Measurements from ENCODE around the gene CREB3L2. TPM values are rescaled to one million over a fixed set of nuclear protein-coding genes. Genes with fewer than 3 reads are reported as not detected.

The CREB3L2 gene
- total RNA-seq, 1 experiment from 2014 or later, result 4.1 TPM

GRCh38 chr7:137947046-137947445 lies 54.8 kb downstream of the CREB3L2 start:
- DNase-seq (ENCODE audit: low spot score), result no peak
- in situ Hi-C loops (cut with HindIII; ENCODE audit: low sequenced_read_pairs), result no loop called here

GRCh38 chr7:137946011-137946410 lies 55.9 kb downstream of the CREB3L2 start:
- DNase-seq (ENCODE audit: low spot score), result no peak
- in situ Hi-C loops (cut with HindIII; ENCODE audit: low sequenced_read_pairs), result no loop called here

GRCh38 chr7:137944168-137944567 lies 57.7 kb downstream of the CREB3L2 start:
- no peak for DNase-seq (ENCODE audit: low spot score)
- in situ Hi-C loops (cut with HindIII; ENCODE audit: low sequenced_read_pairs), result no loop called here

- in situ Hi-C loops (cut with HindIII; ENCODE audit: low sequenced_read_pairs), result no loop called here
- DNase-seq (ENCODE audit: low spot score), result no peak
Measured at GRCh38 chr7:137943132-137943551, 58.7 kb downstream of the CREB3L2 start.

- in situ Hi-C loops (cut with HindIII; ENCODE audit: low sequenced_read_pairs), result no loop called here
- DNase-seq (ENCODE audit: low spot score), result no peak
Measured at GRCh38 chr7:137942484-137943115, 59.3 kb downstream of the CREB3L2 start.

- in situ Hi-C loops (cut with HindIII; ENCODE audit: low sequenced_read_pairs), result no loop called here
- DNase-seq (ENCODE audit: low spot score), result no peak
Measured at GRCh38 chr7:137940656-137941518, 61.0 kb downstream of the CREB3L2 start.

GRCh38 chr7:137940218-137940617 lies 61.7 kb downstream of the CREB3L2 start:
- DNase-seq (ENCODE audit: low spot score), result no peak
- in situ Hi-C loops (cut with HindIII; ENCODE audit: low sequenced_read_pairs), result no loop called here

GRCh38 chr7:137937202-137937560 lies 64.7 kb downstream of the CREB3L2 start:
- in situ Hi-C loops (cut with HindIII; ENCODE audit: low sequenced_read_pairs), result no loop called here
- DNase-seq (ENCODE audit: low spot score), result no peak

GRCh38 chr7:137936509-137937201 lies 65.2 kb downstream of the CREB3L2 start:
- in situ Hi-C loops (cut with HindIII; ENCODE audit: low sequenced_read_pairs), result no loop called here
- no peak for DNase-seq (ENCODE audit: low spot score)

GRCh38 chr7:137935884-137936508 lies 65.9 kb downstream of the CREB3L2 start:
- DNase-seq (ENCODE audit: low spot score), result no peak
- in situ Hi-C loops (cut with HindIII; ENCODE audit: low sequenced_read_pairs), result no loop called here

GRCh38 chr7:137934941-137935883 lies 66.7 kb downstream of the CREB3L2 start:
- in situ Hi-C loops (cut with HindIII; ENCODE audit: low sequenced_read_pairs), result no loop called here
- DNase-seq (ENCODE audit: low spot score), result no peak

- in situ Hi-C loops (cut with HindIII; ENCODE audit: low sequenced_read_pairs), result no loop called here
- DNase-seq (ENCODE audit: low spot score), result no peak
Measured at GRCh38 chr7:137934176-137934826, 67.6 kb downstream of the CREB3L2 start.

GRCh38 chr7:137933270-137934017 lies 68.4 kb downstream of the CREB3L2 start:
- no peak for DNase-seq (ENCODE audit: low spot score)
- in situ Hi-C loops (cut with HindIII; ENCODE audit: low sequenced_read_pairs), result no loop called here

- DNase-seq (ENCODE audit: low spot score), result no peak
Measured at GRCh38 chr7:137932881-137933269, 69.0 kb downstream of the CREB3L2 start.

GRCh38 chr7:137931823-137932222 lies 70.1 kb downstream of the CREB3L2 start:
- in situ Hi-C loops (cut with HindIII; ENCODE audit: low sequenced_read_pairs), result no loop called here
- DNase-seq (ENCODE audit: low spot score), result no peak

More at GRCh38 chr7:137932881-137933269, 69.0 kb downstream of the CREB3L2 start:
- in situ Hi-C loops (cut with HindIII; ENCODE audit: low sequenced_read_pairs), result no loop called here

GRCh38 chr7:137930581-137930980 lies 71.3 kb downstream of the CREB3L2 start:
- in situ Hi-C loops (cut with HindIII; ENCODE audit: low sequenced_read_pairs), result no loop called here
- no peak for DNase-seq (ENCODE audit: low spot score)

GRCh38 chr7:137928626-137929025 lies 73.3 kb downstream of the CREB3L2 start:
- in situ Hi-C loops (cut with HindIII; ENCODE audit: low sequenced_read_pairs), result no loop called here
- DNase-seq (ENCODE audit: low spot score), result no peak

Measured in G401 (cell line).